T follicular helper cell (primary cell): ENCODE results near the gene HSPA1L.

Experiments
- DNase-seq: peaks from one replicate; pipeline ENCODE4 v3.0.0-alpha.2; 2020; ENCODE audit warnings: low read depth

The HSPA1L gene

GRCh38 chr6:31764198-31764597, 50.9 kb downstream of the HSPA1L start:
- DNase-seq, result no peak

GRCh38 chr6:31763619-31763940, 51.5 kb downstream of the HSPA1L start:
- DNase-seq, result no peak

DNA sequence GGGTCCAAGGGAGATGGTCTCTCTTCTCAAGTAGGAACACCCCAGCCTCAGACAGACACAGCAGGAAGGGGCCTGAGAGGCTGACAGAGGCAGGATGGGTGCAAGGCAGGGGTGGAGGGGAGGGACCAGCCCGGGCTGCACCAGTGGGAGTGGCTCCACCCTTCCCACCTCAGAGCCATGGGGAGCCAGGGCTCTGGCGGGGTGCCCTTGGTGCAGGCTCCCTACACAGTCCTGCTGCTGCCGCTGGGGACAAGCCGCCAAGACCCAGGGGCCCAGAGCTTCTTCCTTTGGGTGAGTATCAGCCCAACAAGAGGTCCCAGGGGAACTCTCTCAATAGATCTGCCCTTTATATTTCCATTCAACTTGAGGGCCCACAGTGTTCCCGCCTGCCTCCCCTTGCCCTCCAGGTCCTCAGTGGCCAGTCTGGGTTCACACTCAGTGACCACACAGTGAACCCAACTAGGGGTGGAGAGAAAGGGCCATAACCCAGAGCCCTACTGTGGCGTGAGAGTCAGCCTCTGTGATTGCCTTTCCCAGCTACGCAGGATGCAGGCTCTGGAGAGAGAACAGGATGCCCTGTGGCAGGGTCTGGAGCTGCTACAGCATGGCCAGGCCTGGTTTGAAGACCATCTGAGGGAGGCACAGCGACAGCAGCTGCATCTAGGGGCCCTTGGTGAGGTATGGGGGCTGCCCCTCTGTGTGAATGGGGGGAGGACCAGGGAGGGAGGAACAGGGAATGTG, 52.0 kb downstream of the HSPA1L start:
- DNase-seq, result no peak

DNA sequence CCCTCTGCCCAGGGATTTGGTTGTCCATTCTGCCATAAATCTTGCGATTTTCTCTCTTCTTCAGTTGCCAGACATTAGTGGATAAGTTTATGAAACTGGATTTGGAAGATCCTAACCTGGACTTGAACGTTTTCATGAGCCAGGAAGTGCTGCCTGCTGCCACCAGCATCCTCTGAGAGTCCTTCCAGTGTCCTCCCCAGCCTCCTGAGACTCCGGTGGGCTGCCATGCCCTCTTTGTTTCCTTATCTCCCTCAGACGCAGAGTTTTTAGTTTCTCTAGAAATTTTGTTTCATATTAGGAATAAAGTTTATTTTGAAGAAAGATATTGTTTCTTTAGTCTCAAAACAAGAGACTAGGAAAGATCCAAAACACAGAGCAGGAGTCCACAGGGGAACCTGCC, 52.7 kb downstream of the HSPA1L start, which contains the start of gene SAPCD1:
Gene SAPCD1 (plus strand): TSS at position 301 of the 400 bp plus-strand sequence. CDS start 399 bp downstream, outside the sequence.
- no peak for DNase-seq

GRCh38 chr6:31761343-31761742, 53.7 kb downstream of the HSPA1L start:
- DNase-seq, result no peak

- no peak for DNase-seq
Observed at GRCh38 chr6:31760790-31761189, 54.3 kb downstream of the HSPA1L start.
